ENCODE measurements around the gene COMMD1. TPM values are rescaled to one million over a fixed set of nuclear protein-coding genes. Genes with fewer than 3 reads are reported as not detected.

COMMD1 gene
- polyA plus RNA-seq, 1 of the 3 experiments (the other 2 are of a cell fraction), result 32.5 TPM

GRCh38 chr2:62140426-62141141, 235.1 kb downstream of the COMMD1 start:
- H3K9me3 ChIP-seq, result no peaks in the 10 kb centered on the region
- H3K4me1 ChIP-seq (ENCODE audit: control insufficient read depth in 1 of 2, insufficient read depth in 2 of 2, low read depth in 1 of 2, low read length in 1 of 2), result no peaks in the 10 kb centered on the region
- H3F3A ChIP-seq (replicated peaks; ENCODE audit: insufficient read depth), result no peaks in the 10 kb centered on the region
- no peaks in the 10 kb centered on the region for H3K36me3 ChIP-seq (replicated peaks in 1 of 2; ENCODE audit: control insufficient read depth in 1 of 2, insufficient read depth in 2 of 2, low read length in 1 of 2)
- no peak for DNase-seq
- TF ChIP-seq POLR2AphosphoS5 (IDR thresholded peaks at IDR 0.05; ENCODE audit: low read depth, low read length), result no peak
- TF ChIP-seq CTCF (IDR thresholded peaks at IDR 0.05), result no peak
- TF ChIP-seq ELF1 (IDR thresholded peaks at IDR 0.05), result no peak
- TF ChIP-seq RXRA (IDR thresholded peaks at IDR 0.05; ENCODE audit: borderline replicate concordance, low read depth), result no peak
- no peak for TF ChIP-seq SIN3A (IDR thresholded peaks at IDR 0.05; ENCODE audit: borderline replicate concordance, low read depth, low read length)
- TF ChIP-seq FOXM1 (IDR thresholded peaks at IDR 0.05; ENCODE audit: low read depth), result no peak
- TF ChIP-seq IRF3 (IDR thresholded peaks at IDR 0.05; ENCODE audit: low read depth, low read length), result no peak
- TF ChIP-seq TAF1 (IDR thresholded peaks at IDR 0.05; ENCODE audit: borderline replicate concordance, low read depth, low read length), result no peak
- TF ChIP-seq NRF1 (IDR thresholded peaks at IDR 0.05; ENCODE audit: low read depth, low read length), result no peak
- TF ChIP-seq NFIC (IDR thresholded peaks at IDR 0.05; ENCODE audit: borderline replicate concordance), result no peak
- no peak for TF ChIP-seq YY1 (IDR thresholded peaks at IDR 0.05; ENCODE audit: low read depth)
- TF ChIP-seq PBX3 (IDR thresholded peaks at IDR 0.05), result no peak
- no peak for TF ChIP-seq SMC3 (IDR thresholded peaks at IDR 0.05; ENCODE audit: low read depth, low read length)
- TF ChIP-seq EP300 (IDR thresholded peaks at IDR 0.05; ENCODE audit: borderline replicate concordance in 1 of 2, low read depth in 1 of 2, low read length in 1 of 2), result no peak
- no peak for TF ChIP-seq USF2 (IDR thresholded peaks at IDR 0.05; ENCODE audit: borderline replicate concordance, low read depth, low read length)
- TF ChIP-seq REST (IDR thresholded peaks at IDR 0.05; ENCODE audit: low read depth, low read length), result no peak
- H4K20me1 ChIP-seq (ENCODE audit: insufficient read depth), result no peaks in the 10 kb centered on the region
- no peak overlapping the region for H3K9ac ChIP-seq
- H3K27me3 ChIP-seq (ENCODE audit: insufficient read depth), result no peaks in the 10 kb centered on the region
- H3K4me3 ChIP-seq (ENCODE audit: low read depth in 2 of 2, low read length in 1 of 2), result no peak overlapping the region
- no peaks in the 10 kb centered on the region for H3K79me2 ChIP-seq (ENCODE audit: insufficient read depth)
- H2AFZ ChIP-seq (ENCODE audit: low read depth), result no peak overlapping the region
- H3K9me2 ChIP-seq, result no peaks in the 10 kb centered on the region
- ChIA-PET POLR2A (no interaction called here), CTCF (no interaction called here)
- WGBS (ENCODE audit: low lambda C conversion rate), result 94% methylated on average over 5 of the region's 5 CpGs
- H3K4me2 ChIP-seq, result no peak overlapping the region
- no peak overlapping the region for H3K27ac ChIP-seq (ENCODE audit: low read depth in 2 of 2, low read length in 1 of 2)
